Measurements from ENCODE around the gene ELL.
A peak's percentile ranks its signal among the peaks of the same experiment; 100 is the strongest.

The ELL gene

GRCh38 chr19:18487576-18488402, 34.1 kb downstream of the ELL start:
- no peak for DNase-seq

- DNase-seq: no peak
These were observed 35.1 kb downstream of the ELL start for GRCh38 chr19:18486746-18487145.

- no peak for DNase-seq
These were observed 36.9 kb downstream of the ELL start for GRCh38 chr19:18484992-18485391.

- DNase-seq: no peak
These were observed 38.6 kb downstream of the ELL start for GRCh38 chr19:18483119-18483890.

GRCh38 chr19:18481505-18482222, 40.2 kb downstream of the ELL start:
- no peak for DNase-seq

- no peak for DNase-seq
These were observed 41.7 kb downstream of the ELL start for GRCh38 chr19:18480006-18480691.

- peak; percentile 92 for DNase-seq
These were observed 43.1 kb downstream of the ELL start for GRCh38 chr19:18478545-18479311.

- DNase-seq: no peak
These were observed 43.9 kb downstream of the ELL start for GRCh38 chr19:18477974-18478373.

- DNase-seq: peak; percentile 44
These were observed 44.7 kb downstream of the ELL start for GRCh38 chr19:18477042-18477779.

- DNase-seq: no peak
These were observed 45.3 kb downstream of the ELL start for GRCh38 chr19:18476507-18477041.

GRCh38 chr19:18475762-18476331, 46.0 kb downstream of the ELL start:
- DNase-seq: no peak

- no peak for DNase-seq
These were observed 46.8 kb downstream of the ELL start for GRCh38 chr19:18475004-18475453.

- no peak for DNase-seq
These were observed 47.4 kb downstream of the ELL start for GRCh38 chr19:18474366-18474887.

- DNase-seq: no peak
These were observed 48.2 kb downstream of the ELL start for GRCh38 chr19:18473706-18474087.

GRCh38 chr19:18473003-18473705, 48.7 kb downstream of the ELL start:
- no peak for DNase-seq

GRCh38 chr19:18470787-18471186, 51.1 kb downstream of the ELL start:
- no peak for DNase-seq

GRCh38 chr19:18469069-18469846, 52.6 kb downstream of the ELL start:
- no peak for DNase-seq

- no peak for DNase-seq
These were observed 53.4 kb downstream of the ELL start for GRCh38 chr19:18468517-18468916.

- no peak for DNase-seq
These were observed 53.9 kb downstream of the ELL start for GRCh38 chr19:18467978-18468377.
